ENCODE data around the gene MYPOP.
A peak's percentile ranks its signal among the peaks of the same experiment; 100 is the strongest.

Gene MYPOP, protein sequence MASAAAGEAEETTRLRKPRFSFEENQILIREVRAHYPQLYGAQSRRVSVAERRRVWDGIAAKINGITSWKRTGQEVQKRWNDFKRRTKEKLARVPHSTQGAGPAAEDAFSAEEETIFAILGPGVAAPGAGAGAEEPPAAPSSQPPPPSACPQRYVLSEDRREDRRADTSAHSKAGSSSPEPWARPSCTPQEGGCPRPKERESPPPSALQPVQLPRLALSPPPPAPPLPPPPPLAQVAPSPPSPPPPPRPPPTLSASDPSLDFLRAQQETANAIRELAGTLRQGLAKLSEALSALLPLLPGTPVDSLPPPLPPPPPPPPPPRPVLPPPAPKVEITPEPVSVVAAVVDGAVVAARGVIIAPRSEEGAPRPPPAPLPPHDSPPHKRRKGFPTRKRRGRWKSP

DNA sequence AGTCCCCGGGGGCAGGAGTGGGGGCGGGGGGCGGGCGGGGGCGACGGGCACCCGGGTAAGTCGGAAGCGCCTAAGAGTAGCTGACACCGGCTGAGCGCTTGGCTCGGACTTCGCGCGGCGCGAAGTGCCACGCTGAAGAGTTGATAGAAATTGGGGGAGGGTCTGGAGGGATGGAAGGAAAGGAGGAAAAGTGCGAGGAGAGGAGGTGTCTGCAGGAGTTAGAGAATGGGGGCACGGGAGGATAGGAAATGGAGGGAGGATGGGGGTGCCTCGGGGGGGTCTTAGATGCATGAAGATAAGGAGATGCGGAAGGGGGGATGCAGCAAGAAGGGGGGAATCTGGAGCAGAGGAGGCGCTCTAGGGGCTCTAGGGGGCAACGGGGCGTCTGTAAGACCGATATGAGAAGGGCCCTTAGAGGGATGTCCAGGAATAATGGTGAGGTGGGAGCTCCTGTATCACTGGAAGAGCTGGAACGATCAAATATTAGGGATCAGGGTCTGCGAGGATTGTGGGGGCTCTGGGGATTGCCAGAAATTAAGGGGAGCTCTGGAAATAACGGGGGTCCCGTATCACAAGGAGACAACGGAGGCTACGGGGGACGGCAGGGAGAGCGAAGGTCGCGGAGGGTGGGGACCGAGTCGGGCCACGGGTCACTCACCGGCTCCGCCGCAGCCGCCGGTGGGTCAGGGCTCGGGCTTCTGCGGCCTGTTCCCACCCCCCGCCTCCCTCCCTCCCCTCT, at the start of gene MYPOP:
Gene MYPOP, minus strand, starts transcription at position 702 of the 739 bp plus-strand sequence. CDS start 840 bp downstream, outside the sequence.
- H3K27ac ChIP-seq, result peak within 1 kb of the TSS; percentile 39 to 79
- TF ChIP-seq, protein P1, sequence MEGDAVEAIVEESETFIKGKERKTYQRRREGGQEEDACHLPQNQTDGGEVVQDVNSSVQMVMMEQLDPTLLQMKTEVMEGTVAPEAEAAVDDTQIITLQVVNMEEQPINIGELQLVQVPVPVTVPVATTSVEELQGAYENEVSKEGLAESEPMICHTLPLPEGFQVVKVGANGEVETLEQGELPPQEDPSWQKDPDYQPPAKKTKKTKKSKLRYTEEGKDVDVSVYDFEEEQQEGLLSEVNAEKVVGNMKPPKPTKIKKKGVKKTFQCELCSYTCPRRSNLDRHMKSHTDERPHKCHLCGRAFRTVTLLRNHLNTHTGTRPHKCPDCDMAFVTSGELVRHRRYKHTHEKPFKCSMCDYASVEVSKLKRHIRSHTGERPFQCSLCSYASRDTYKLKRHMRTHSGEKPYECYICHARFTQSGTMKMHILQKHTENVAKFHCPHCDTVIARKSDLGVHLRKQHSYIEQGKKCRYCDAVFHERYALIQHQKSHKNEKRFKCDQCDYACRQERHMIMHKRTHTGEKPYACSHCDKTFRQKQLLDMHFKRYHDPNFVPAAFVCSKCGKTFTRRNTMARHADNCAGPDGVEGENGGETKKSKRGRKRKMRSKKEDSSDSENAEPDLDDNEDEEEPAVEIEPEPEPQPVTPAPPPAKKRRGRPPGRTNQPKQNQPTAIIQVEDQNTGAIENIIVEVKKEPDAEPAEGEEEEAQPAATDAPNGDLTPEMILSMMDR (IDR thresholded peaks at IDR 0.05), result no peak
- DNase-seq (ENCODE audit: low spot score), result no peak
- peak within 1 kb of the TSS; percentile 75 for H3K4me3 ChIP-seq

GRCh38 chr19:45947926-45948325, 45.5 kb upstream of the MYPOP start:
- Histone ChIP-seq H3K27ac (no peak overlapping the region), H3K4me3 (no peak overlapping the region)
- DNase-seq (ENCODE audit: low spot score), result no peak
- TF ChIP-seq, protein P1 (IDR thresholded peaks at IDR 0.05), result no peak

DNA sequence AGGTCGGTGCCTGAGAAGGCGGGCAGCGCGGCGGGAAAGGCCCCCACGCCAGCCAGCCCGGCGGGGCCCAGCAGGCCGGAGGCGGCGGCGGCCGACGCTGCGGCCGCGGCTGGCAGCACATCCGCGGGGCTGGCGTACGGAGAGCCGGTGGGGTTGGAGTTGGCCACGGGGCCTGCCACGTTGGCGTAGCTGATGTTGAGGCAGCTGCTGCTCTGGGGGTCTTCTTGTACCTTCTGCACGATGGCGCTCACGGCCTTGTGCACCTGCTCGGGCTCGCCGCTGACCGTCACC, 38.0 kb upstream of the MYPOP start:
- TF ChIP-seq, protein P1 (IDR thresholded peaks at IDR 0.05), result no peak

DNA sequence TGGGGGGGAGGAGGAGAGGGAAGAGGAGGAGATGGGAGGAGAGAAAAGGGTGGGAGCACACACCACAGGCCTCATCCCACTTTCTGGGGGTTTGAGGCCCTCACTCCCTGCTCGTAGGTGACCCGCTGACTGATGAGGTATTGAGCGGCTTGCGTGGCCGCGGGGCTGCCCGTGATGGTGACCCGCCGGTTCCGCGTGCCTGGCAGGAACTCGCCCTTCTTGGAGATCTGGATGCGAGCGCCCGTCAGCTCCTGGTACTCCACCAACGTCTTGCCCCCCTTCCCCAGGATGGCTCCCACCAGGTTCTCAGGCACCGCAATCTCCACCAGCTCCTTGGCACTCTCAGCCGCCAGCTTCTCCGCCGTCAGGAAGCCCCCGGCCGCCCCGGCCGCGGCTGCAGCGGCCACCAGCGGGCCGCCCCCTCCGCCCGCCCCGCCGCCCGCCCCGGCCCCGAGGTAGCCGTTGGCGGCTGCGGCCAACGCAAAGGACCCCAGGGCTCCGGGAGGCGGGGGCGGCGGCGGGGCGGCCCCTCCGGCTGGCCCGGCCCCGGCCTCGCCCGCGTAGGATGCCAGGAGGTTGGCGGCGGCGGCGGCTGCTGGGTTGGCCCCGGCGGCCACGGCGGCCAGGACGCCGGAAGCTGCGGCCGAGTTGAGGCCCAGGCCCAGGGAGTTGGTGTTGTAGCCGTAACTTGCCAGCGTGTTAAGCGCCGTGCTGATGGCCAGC, 37.5 kb upstream of the MYPOP start:
- Histone ChIP-seq H3K4me3 (no peak overlapping the region), H3K27ac (no peak overlapping the region)
- DNase-seq (ENCODE audit: low spot score), result no peak

More for the DNA sequence above, 38.0 kb upstream of the MYPOP start:
- H3K27ac ChIP-seq, result no peak overlapping the region
- H3K4me3 ChIP-seq, result no peak overlapping the region
- no peak for DNase-seq (ENCODE audit: low spot score)

DNA sequence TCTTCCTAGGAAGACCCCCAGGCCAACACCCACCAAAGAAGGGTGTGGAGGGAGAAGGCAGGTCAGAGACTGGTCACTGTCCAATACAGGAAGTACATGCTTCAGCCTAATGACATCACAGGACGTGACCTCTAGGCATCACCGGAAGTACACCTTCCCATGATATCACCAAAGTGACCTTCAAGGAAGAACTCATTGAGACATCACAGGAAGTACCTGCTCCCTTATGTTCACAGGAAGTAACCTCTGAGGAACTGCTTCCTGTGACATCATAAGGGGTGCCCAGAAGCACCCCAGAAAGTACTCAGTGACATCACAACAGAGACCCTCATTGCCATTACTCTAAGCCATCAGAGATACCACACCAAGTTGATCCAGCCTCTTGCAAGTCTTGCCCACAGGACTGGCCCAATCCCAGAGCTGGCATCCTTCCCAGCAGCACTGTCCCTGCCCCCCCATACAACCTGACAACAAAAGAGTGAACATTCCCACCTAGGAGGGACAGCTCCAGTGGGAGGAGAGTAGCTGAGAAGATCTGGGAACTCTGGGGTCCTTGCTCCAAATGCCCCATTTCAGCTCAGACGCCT, 36.4 kb upstream of the MYPOP start:
- Histone ChIP-seq H3K4me3 (no peak overlapping the region), H3K27ac (no peak overlapping the region)
- TF ChIP-seq, protein P1 (IDR thresholded peaks at IDR 0.05), result no peak
- DNase-seq (ENCODE audit: low spot score), result no peak

More for the DNA sequence above, 37.5 kb upstream of the MYPOP start:
- TF ChIP-seq, protein P1 (IDR thresholded peaks at IDR 0.05), result no peak

GRCh38 chr19:45935267-45935666, 32.9 kb upstream of the MYPOP start:
- H3K27ac ChIP-seq, result no peak overlapping the region
- TF ChIP-seq, protein P1 (IDR thresholded peaks at IDR 0.05), result no peak
- no peak for DNase-seq (ENCODE audit: low spot score)
- no peak overlapping the region for H3K4me3 ChIP-seq
